ENCODE results near the gene SIL1.

GRCh38 chr5:139061274-139061673, 136.9 kb downstream of the SIL1 start:
- TF ChIP-seq CTCF (IDR thresholded peaks at IDR 0.05): no peak
- TF ChIP-seq POLR2A (IDR thresholded peaks at IDR 0.05): no peak
